ENCODE results near the gene WASF2. TPM values are rescaled to one million over a fixed set of nuclear protein-coding genes. Genes with fewer than 3 reads are reported as not detected.
"Not testable (repeated sequence)": the region's sequence is repeated elsewhere in the genome, so short reads cannot be mapped to it uniquely, and the experiment has no call there.

Gene WASF2
- total RNA-seq, 1 donor from 2014 or later, result 189 TPM

- DNase-seq (ENCODE audit: extremely low spot score, unreplicated experiment), result no peak
- Mint-ChIP-seq H3K9me3 (ENCODE audit: unreplicated experiment) (no peaks in the 10 kb centered on the region), H3K27me3 (ENCODE audit: unreplicated experiment) (no peaks in the 10 kb centered on the region), H3K4me1 (ENCODE audit: unreplicated experiment) (peaks cover 42% of the 10 kb centered on the region), H3K36me3 (ENCODE audit: unreplicated experiment) (peaks cover 10% of the 10 kb centered on the region), H3K27ac (ENCODE audit: unreplicated experiment) (peak overlapping the region; percentile 29), H3K4me3 (ENCODE audit: unreplicated experiment) (no peak overlapping the region)
- TF ChIP-seq, protein P1, sequence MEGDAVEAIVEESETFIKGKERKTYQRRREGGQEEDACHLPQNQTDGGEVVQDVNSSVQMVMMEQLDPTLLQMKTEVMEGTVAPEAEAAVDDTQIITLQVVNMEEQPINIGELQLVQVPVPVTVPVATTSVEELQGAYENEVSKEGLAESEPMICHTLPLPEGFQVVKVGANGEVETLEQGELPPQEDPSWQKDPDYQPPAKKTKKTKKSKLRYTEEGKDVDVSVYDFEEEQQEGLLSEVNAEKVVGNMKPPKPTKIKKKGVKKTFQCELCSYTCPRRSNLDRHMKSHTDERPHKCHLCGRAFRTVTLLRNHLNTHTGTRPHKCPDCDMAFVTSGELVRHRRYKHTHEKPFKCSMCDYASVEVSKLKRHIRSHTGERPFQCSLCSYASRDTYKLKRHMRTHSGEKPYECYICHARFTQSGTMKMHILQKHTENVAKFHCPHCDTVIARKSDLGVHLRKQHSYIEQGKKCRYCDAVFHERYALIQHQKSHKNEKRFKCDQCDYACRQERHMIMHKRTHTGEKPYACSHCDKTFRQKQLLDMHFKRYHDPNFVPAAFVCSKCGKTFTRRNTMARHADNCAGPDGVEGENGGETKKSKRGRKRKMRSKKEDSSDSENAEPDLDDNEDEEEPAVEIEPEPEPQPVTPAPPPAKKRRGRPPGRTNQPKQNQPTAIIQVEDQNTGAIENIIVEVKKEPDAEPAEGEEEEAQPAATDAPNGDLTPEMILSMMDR (IDR thresholded peaks at IDR 0.05), result no peak
Observed at GRCh38 chr1:27476237-27476636, 13.7 kb downstream of the WASF2 start.

DNA sequence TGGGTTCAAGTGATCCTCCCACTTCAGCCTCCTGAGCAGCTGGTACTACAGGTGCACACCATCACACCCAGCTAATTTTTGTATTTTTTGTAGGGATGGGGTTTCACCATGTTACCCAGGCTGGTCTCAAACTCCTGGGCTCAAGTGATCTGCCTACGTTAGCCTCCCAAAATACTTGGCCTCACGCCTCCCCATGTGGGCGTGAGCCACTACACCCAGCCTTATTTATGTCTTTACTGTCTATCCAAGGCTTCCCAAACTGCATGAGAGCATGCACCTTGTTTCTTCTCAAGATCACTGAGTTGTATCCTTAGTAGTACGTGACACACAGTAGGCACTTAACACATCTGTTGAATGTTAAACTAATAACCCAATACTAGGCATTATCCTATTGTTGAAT lies 14.2 kb downstream of the WASF2 start:
- H3K27me3 Mint-ChIP-seq (ENCODE audit: unreplicated experiment), result no peaks in the 10 kb centered on the region
- no peak for DNase-seq (ENCODE audit: extremely low spot score, unreplicated experiment)

GRCh38 chr1:27473755-27474154 lies 16.2 kb downstream of the WASF2 start:
- TF ChIP-seq, protein P1 (IDR thresholded peaks at IDR 0.05), result no peak
- Mint-ChIP-seq H3K9me3 (ENCODE audit: unreplicated experiment) (no peaks in the 10 kb centered on the region), H3K4me1 (ENCODE audit: unreplicated experiment) (peaks cover 58% of the 10 kb centered on the region), H3K36me3 (ENCODE audit: unreplicated experiment) (peaks cover 15% of the 10 kb centered on the region), H3K4me3 (ENCODE audit: unreplicated experiment) (no peak overlapping the region), H3K27me3 (ENCODE audit: unreplicated experiment) (no peaks in the 10 kb centered on the region), H3K27ac (ENCODE audit: unreplicated experiment) (peak overlapping the region; percentile 17)
- no peak for DNase-seq (ENCODE audit: extremely low spot score, unreplicated experiment)

More for the DNA sequence above, 14.2 kb downstream of the WASF2 start:
- Mint-ChIP-seq H3K36me3 (ENCODE audit: unreplicated experiment) (peaks cover 10% of the 10 kb centered on the region), H3K4me3 (ENCODE audit: unreplicated experiment) (no peak overlapping the region), H3K9me3 (ENCODE audit: unreplicated experiment) (no peaks in the 10 kb centered on the region), H3K27ac (ENCODE audit: unreplicated experiment) (no peak overlapping the region), H3K4me1 (ENCODE audit: unreplicated experiment) (peaks cover 44% of the 10 kb centered on the region)
- TF ChIP-seq, protein P1 (IDR thresholded peaks at IDR 0.05), result no peak

- not testable (repeated sequence) for H3K9me3 Mint-ChIP-seq (ENCODE audit: unreplicated experiment); DNase-seq (ENCODE audit: extremely low spot score, unreplicated experiment); H3K27ac Mint-ChIP-seq (ENCODE audit: unreplicated experiment); H3K27me3 Mint-ChIP-seq (ENCODE audit: unreplicated experiment); H3K4me3 Mint-ChIP-seq (ENCODE audit: unreplicated experiment)
- Mint-ChIP-seq H3K4me1 (ENCODE audit: unreplicated experiment) (peaks cover 59% of the 10 kb centered on the region), H3K36me3 (ENCODE audit: unreplicated experiment) (peaks cover 11% of the 10 kb centered on the region)
Observed at GRCh38 chr1:27472098-27472497, 17.9 kb downstream of the WASF2 start.

DNA sequence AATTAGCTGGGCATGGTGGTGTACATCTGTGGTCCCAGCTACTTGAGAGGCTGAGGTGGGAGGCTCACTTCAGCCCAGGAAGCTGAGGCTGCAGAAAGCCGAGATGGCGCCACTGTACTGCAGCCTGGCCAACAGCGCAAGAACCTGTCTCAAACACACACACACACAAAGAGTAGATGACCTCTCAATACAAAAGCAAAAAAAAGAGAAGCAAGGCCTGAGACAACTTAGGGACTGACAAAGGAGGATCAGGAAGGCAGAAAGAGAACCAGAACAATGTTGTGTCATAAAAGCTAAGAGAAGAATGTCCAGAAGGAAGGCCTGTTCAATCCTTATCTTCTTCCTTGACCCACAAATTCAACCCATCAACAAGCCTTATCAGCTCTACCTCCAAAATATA lies 18.5 kb downstream of the WASF2 start:
- Mint-ChIP-seq H3K27me3 (ENCODE audit: unreplicated experiment) (no peaks in the 10 kb centered on the region), H3K36me3 (ENCODE audit: unreplicated experiment) (peaks cover 9% of the 10 kb centered on the region), H3K4me3 (ENCODE audit: unreplicated experiment) (no peak overlapping the region), H3K4me1 (ENCODE audit: unreplicated experiment) (peaks cover 53% of the 10 kb centered on the region), H3K27ac (ENCODE audit: unreplicated experiment) (no peak overlapping the region), H3K9me3 (ENCODE audit: unreplicated experiment) (no peaks in the 10 kb centered on the region)
- TF ChIP-seq, protein P1 (IDR thresholded peaks at IDR 0.05), result no peak
- DNase-seq (ENCODE audit: extremely low spot score, unreplicated experiment), result no peak

- no peak overlapping the region for H3K4me3 Mint-ChIP-seq (ENCODE audit: unreplicated experiment)
- no peak for DNase-seq (ENCODE audit: extremely low spot score, unreplicated experiment)
- TF ChIP-seq, protein P1 (IDR thresholded peaks at IDR 0.05), result no peak
- H3K9me3 Mint-ChIP-seq (ENCODE audit: unreplicated experiment), result no peaks in the 10 kb centered on the region
- peaks cover 55% of the 10 kb centered on the region for H3K4me1 Mint-ChIP-seq (ENCODE audit: unreplicated experiment)
- H3K27me3 Mint-ChIP-seq (ENCODE audit: unreplicated experiment), result no peaks in the 10 kb centered on the region
- peak overlapping the region; percentile 13 for H3K27ac Mint-ChIP-seq (ENCODE audit: unreplicated experiment)
- peaks cover 19% of the 10 kb centered on the region for H3K36me3 Mint-ChIP-seq (ENCODE audit: unreplicated experiment)
Observed at GRCh38 chr1:27469334-27469733, 20.6 kb downstream of the WASF2 start.

- peaks cover 19% of the 10 kb centered on the region for H3K36me3 Mint-ChIP-seq (ENCODE audit: unreplicated experiment)
- H3K4me1 Mint-ChIP-seq (ENCODE audit: unreplicated experiment), result peaks cover 48% of the 10 kb centered on the region
Observed at GRCh38 chr1:27468378-27468777, 21.6 kb downstream of the WASF2 start.

More at GRCh38 chr1:27468378-27468777, 21.6 kb downstream of the WASF2 start:
- H3K9me3 Mint-ChIP-seq (ENCODE audit: unreplicated experiment); H3K27me3 Mint-ChIP-seq (ENCODE audit: unreplicated experiment); DNase-seq (ENCODE audit: extremely low spot score, unreplicated experiment); H3K4me3 Mint-ChIP-seq (ENCODE audit: unreplicated experiment): not testable (repeated sequence)
- H3K27ac Mint-ChIP-seq (ENCODE audit: unreplicated experiment), result peak overlapping the region; percentile 13

Measured in osteocyte (in vitro differentiated cells).